ENCODE measurements around the gene WDR64. TPM values are rescaled to one million over a fixed set of nuclear protein-coding genes. Genes with fewer than 3 reads are reported as not detected.

WDR64 gene
- total RNA-seq, 1 experiment from 2014 or later: not detected

DNA sequence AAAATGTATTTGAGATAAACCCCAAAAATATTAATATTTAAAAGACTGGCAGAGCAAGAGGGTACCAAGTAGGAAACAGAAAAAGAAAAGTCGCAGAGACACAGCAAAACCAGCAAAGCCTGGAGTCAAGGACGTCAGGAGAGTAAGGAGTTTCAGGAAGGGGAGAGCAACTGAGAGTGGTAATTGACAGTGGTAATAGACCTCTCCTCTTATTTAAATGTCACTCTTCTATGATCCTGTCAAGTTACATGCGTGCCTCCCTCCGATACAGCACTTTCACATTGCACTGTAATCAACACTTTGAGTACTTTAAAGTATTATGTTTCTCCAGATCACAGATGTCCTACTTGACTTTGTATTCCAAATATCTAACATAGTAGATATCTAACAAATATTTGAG, 113.3 kb downstream of the WDR64 start:
- no peak for DNase-seq
- Histone ChIP-seq H3K9me2 (ENCODE audit: insufficient read depth) (peaks cover 3% of the 10 kb centered on the region; the same call in 1 of the 2 replicates), H3K4me3 (no peak overlapping the region), H3K36me3 (ENCODE audit: low read depth) (no peaks in the 10 kb centered on the region), H3K79me2 (ENCODE audit: low read depth) (no peaks in the 10 kb centered on the region), H3K4me1 (replicated peaks; ENCODE audit: insufficient read depth) (no peaks in the 10 kb centered on the region), H2AFZ (no peak overlapping the region), H3K9me3 (ENCODE audit: insufficient read depth, low read depth) (no peaks in the 10 kb centered on the region), H3F3A (ENCODE audit: insufficient read depth, low read depth) (no peaks in the 10 kb centered on the region), H3K27ac (no peak overlapping the region), H4K20me1 (ENCODE audit: insufficient read depth) (no peaks in the 10 kb centered on the region), H3K27me3 (ENCODE audit: insufficient read depth, low read depth) (no peaks in the 10 kb centered on the region), H3K4me2 (no peak overlapping the region)
- CTCF ChIA-PET: no interaction called here
- POLR2A ChIA-PET (ENCODE audit: unreplicated experiment): interaction anchor here (0.6 kb wide), 1 partner anchor 13 kb away, joined by 8 read pairs; no protein-coding TSS in a partner anchor
- intact Hi-C loops (cut with micrococcal nuclease; ENCODE audit: unreplicated experiment): no loop called here
- TF ChIP-seq, protein P1, sequence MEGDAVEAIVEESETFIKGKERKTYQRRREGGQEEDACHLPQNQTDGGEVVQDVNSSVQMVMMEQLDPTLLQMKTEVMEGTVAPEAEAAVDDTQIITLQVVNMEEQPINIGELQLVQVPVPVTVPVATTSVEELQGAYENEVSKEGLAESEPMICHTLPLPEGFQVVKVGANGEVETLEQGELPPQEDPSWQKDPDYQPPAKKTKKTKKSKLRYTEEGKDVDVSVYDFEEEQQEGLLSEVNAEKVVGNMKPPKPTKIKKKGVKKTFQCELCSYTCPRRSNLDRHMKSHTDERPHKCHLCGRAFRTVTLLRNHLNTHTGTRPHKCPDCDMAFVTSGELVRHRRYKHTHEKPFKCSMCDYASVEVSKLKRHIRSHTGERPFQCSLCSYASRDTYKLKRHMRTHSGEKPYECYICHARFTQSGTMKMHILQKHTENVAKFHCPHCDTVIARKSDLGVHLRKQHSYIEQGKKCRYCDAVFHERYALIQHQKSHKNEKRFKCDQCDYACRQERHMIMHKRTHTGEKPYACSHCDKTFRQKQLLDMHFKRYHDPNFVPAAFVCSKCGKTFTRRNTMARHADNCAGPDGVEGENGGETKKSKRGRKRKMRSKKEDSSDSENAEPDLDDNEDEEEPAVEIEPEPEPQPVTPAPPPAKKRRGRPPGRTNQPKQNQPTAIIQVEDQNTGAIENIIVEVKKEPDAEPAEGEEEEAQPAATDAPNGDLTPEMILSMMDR (conservative IDR thresholded peaks at IDR 0.05): no peak
- no peak for TF ChIP-seq EZH2 (IDR thresholded peaks at IDR 0.05; ENCODE audit: low read depth)
- BruUV-seq (replicated peaks): no TSS peak

GRCh38 chr1:241767737-241768136, 115.7 kb downstream of the WDR64 start:
- BruUV-seq (replicated peaks): no TSS peak
- TF ChIP-seq EZH2 (IDR thresholded peaks at IDR 0.05; ENCODE audit: low read depth): no peak
- TF ChIP-seq, protein P1 (conservative IDR thresholded peaks at IDR 0.05): no peak
- CTCF ChIA-PET: no interaction called here
- intact Hi-C loops (cut with micrococcal nuclease; ENCODE audit: unreplicated experiment): no loop called here
- no peaks in the 10 kb centered on the region for H3K27me3 ChIP-seq (ENCODE audit: insufficient read depth, low read depth)
- no peaks in the 10 kb centered on the region for H3K79me2 ChIP-seq (ENCODE audit: low read depth)
- H3K4me1 ChIP-seq (replicated peaks; ENCODE audit: insufficient read depth): no peaks in the 10 kb centered on the region
- no peaks in the 10 kb centered on the region for H3K36me3 ChIP-seq (ENCODE audit: low read depth)
- POLR2A ChIA-PET (ENCODE audit: unreplicated experiment): no interaction called here
- H3K9me2 ChIP-seq (ENCODE audit: insufficient read depth): peaks cover 3% of the 10 kb centered on the region; the same call in 1 of the 2 replicates
- no peak for DNase-seq
- H4K20me1 ChIP-seq (ENCODE audit: insufficient read depth): no peaks in the 10 kb centered on the region
- no peak overlapping the region for H3K4me3 ChIP-seq
- H3F3A ChIP-seq (ENCODE audit: insufficient read depth, low read depth): no peaks in the 10 kb centered on the region
- no peak overlapping the region for H3K4me2 ChIP-seq
- no peaks in the 10 kb centered on the region for H3K9me3 ChIP-seq (ENCODE audit: insufficient read depth, low read depth)
- no peak overlapping the region for H2AFZ ChIP-seq
- H3K27ac ChIP-seq: no peak overlapping the region

- ChIA-PET POLR2A (ENCODE audit: unreplicated experiment) (interaction anchor here (0.6 kb wide), 1 partner anchor 21 kb away, joined by 5 read pairs; no protein-coding TSS in a partner anchor), CTCF (interaction anchor here (0.7 kb wide), 1 partner anchor 133 kb away, joined by 3 read pairs; no protein-coding TSS in a partner anchor)
- no peaks in the 10 kb centered on the region for H3K4me1 ChIP-seq (replicated peaks; ENCODE audit: insufficient read depth)
- no peak overlapping the region for H3K4me2 ChIP-seq
- intact Hi-C loops (cut with micrococcal nuclease; ENCODE audit: unreplicated experiment): no loop called here
- H3K4me3 ChIP-seq: no peak overlapping the region
- H3K79me2 ChIP-seq (ENCODE audit: low read depth): no peaks in the 10 kb centered on the region
- H3K9me2 ChIP-seq (ENCODE audit: insufficient read depth): peaks cover 3% of the 10 kb centered on the region; the same call in 1 of the 2 replicates
- no peaks in the 10 kb centered on the region for H3F3A ChIP-seq (ENCODE audit: insufficient read depth, low read depth)
- H2AFZ ChIP-seq: 0 out of 2 replicates have a peak overlapping the region, but pooled peaks have one; percentile 31
- no peaks in the 10 kb centered on the region for H3K9me3 ChIP-seq (ENCODE audit: insufficient read depth, low read depth)
- H3K27me3 ChIP-seq (ENCODE audit: insufficient read depth, low read depth): no peaks in the 10 kb centered on the region
- no peaks in the 10 kb centered on the region for H4K20me1 ChIP-seq (ENCODE audit: insufficient read depth)
- no peak for DNase-seq
- BruUV-seq (replicated peaks): no TSS peak
- H3K27ac ChIP-seq: no peak overlapping the region
- TF ChIP-seq, protein P1 (conservative IDR thresholded peaks at IDR 0.05): no peak
- TF ChIP-seq EZH2 (IDR thresholded peaks at IDR 0.05; ENCODE audit: low read depth): no peak
- H3K36me3 ChIP-seq (ENCODE audit: low read depth): no peaks in the 10 kb centered on the region
These were observed 118.0 kb downstream of the WDR64 start for GRCh38 chr1:241770115-241770514.
